Uterus (tissue), 4 donors: ENCODE results near the gene ARFIP2. TPM values are rescaled to one million over a fixed set of nuclear protein-coding genes. Genes with fewer than 3 reads are reported as not detected.

Experiments
- DNase-seq, 2 donors: peaks; one replicate each; pipeline ENCODE4 v3.0.0-alpha.2; 2019 to 2020
- H3K27ac ChIP-seq, 2 donors: fragments of 200-600 bp; sonication (generic); 1 replicate in 1 of 2; 2 replicates in 1 of 2; pipeline ENCODE4 v1.5.1; 2016 to 2018
- H3K27me3 ChIP-seq, 2 donors: fragments of 200-600 bp; sonication (generic); one replicate each; pipeline ENCODE4 v1.5.1; 2018 to 2019; ENCODE audit warnings: control low read depth in 1 of 2
- H3K36me3 ChIP-seq, 2 donors: fragments of 200-600 bp; sonication (generic); one replicate each; pipeline ENCODE4 v1.5.1; 2019; ENCODE audit warnings: control low read depth in 1 of 2
- H3K4me1 ChIP-seq, 2 donors: fragments of 200-600 bp; sonication (generic); one replicate each; pipeline ENCODE4 v1.5.1; 2018 to 2019; ENCODE audit warnings: control low read depth in 1 of 2
- H3K4me3 ChIP-seq, 2 donors: fragments of 200-600 bp; sonication (generic); 1 replicate in 1 of 2; 2 replicates in 1 of 2; pipeline ENCODE4 v1.5.1; 2018 to 2019; ENCODE audit warnings: mild to moderate bottlenecking in 1 of 2
- H3K9me3 ChIP-seq, 2 donors: fragments of 200-600 bp; sonication (generic); one replicate each; pipeline ENCODE4 v1.5.1; 2019; ENCODE audit warnings: control low read depth in 1 of 2
- CTCF ChIP-seq, 4 experiments: fragments of 200-600 bp in 2 of 4; fragments of 450-650 bp in 2 of 4; sonication (generic) in 2 of 4; IDR thresholded peaks; one replicate each; pipeline ENCODE4 v1.5.1; 2016 to 2019; ENCODE audit warnings: antibody characterized with exemption in 4 of 4, mild to moderate bottlenecking in 2 of 4, moderate library complexity in 1 of 4
- POLR2A ChIP-seq, 2 donors: fragments of 450-650 bp; IDR thresholded peaks; one replicate each; pipeline ENCODE4 v1.6.1; 2016; ENCODE audit warnings: antibody characterized with exemption in 2 of 2, mild to moderate bottlenecking in 1 of 2, moderate library complexity in 1 of 2
- intact Hi-C: fragments of 100-400 bp; cut with DNase I; formaldehyde crosslinking; loops from one replicate; pipeline ENCODE4 v1.15.1; 2023; ENCODE audit warnings: low total_unique reads
- total RNA-seq, 4 donors: library from RNA; depleted of rRNA in 3 of 4; stranded (reverse); fragments of >200 nt in 3 of 4; gene quantifications; one replicate each; pipeline versions ENCODE4 v1.1.0 to v1.2.4, GENCODE V29; 2014 to 2023
- donor health status: DM: yes; HTN: yes; CAD: no.

Gene ARFIP2
- total RNA-seq, 4 donors from 2014 or later = 34.4 to 58.5 (median 51.8) TPM

DNA sequence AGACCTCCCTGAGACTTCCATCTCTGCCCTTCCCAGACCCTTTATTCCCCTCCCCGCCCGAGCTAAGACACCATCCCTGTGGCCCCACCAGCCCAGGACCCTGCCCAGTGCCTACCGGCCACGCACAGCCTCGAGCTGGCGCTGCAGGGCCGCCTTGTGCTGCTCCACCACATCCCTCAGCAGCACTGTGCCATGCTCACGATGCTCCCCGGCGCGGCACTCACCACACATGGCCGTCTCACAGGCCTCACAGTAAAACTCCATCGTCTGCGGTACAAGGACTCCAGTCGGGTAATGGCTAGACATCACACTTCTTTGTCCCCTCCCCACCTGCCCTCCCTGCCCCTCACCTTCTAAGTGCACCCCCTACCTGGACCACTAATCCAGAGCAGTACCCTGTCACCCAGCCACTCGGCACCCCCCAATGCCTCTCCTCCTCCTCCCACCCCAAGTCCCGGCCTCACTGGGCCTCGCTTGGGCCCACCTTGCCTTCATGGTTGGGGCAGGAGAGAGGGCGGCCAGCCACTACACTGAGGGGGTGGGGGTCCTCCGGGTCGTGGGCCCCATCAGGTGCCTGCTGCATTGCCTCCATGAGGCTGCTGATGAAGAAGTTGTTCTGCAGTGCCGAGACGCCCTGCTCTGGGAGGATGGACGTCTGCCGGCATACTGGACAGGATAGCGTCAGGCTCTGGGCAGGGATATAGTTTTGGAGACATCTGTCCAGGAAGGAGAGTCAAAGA, 23.4 kb downstream of the ARFIP2 start:
- TF ChIP-seq CTCF (IDR thresholded peaks at IDR 0.05) (no peak), POLR2A (IDR thresholded peaks at IDR 0.05) (no peak)
- H3K36me3 ChIP-seq = no peaks in the 10 kb centered on the region
- H3K9me3 ChIP-seq = no peaks in the 10 kb centered on the region

GRCh38 chr11:6456361-6457073, 24.6 kb downstream of the ARFIP2 start:
- intact Hi-C loops = no loop called here
- no peaks in the 10 kb centered on the region for H3K36me3 ChIP-seq

More for the DNA sequence above, 23.4 kb downstream of the ARFIP2 start:
- H3K4me3 ChIP-seq = no peak overlapping the region
- H3K27ac ChIP-seq = no peak overlapping the region
- no peak for DNase-seq
- intact Hi-C loops = no loop called here
- H3K27me3 ChIP-seq = no peaks in the 10 kb centered on the region
- H3K4me1 ChIP-seq = no peaks in the 10 kb centered on the region

DNA sequence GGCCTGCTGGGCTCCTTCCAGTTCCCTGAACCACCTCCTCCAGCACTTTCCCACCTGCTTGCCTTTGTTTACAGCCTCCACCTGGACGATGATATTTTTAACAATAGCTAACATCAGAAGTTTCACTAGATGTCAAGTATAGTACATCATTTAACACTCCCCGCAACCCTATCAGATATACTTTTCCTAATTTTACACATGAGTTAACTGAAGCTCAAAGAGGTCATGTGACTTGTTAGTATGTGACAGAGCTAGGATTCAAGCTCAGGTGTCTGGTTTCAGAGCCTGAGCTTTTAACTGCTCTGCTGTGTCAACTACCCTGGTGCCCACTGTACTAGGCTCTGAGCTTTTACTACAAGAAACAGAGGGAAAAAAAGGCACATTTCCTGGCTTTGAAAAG, 26.1 kb downstream of the ARFIP2 start:
- Histone ChIP-seq H3K4me3 (no peak overlapping the region), H3K9me3 (no peaks in the 10 kb centered on the region), H3K36me3 (no peaks in the 10 kb centered on the region), H3K4me1 (no peaks in the 10 kb centered on the region), H3K27ac (no peak overlapping the region), H3K27me3 (no peaks in the 10 kb centered on the region)
- no peak for TF ChIP-seq CTCF (IDR thresholded peaks at IDR 0.05)
- TF ChIP-seq POLR2A (IDR thresholded peaks at IDR 0.05) = no peak
- intact Hi-C loops = no loop called here
- no peak for DNase-seq

More at GRCh38 chr11:6456361-6457073, 24.6 kb downstream of the ARFIP2 start:
- Histone ChIP-seq H3K27ac (no peak overlapping the region), H3K27me3 (no peaks in the 10 kb centered on the region), H3K9me3 (no peaks in the 10 kb centered on the region), H3K4me1 (no peaks in the 10 kb centered on the region), H3K4me3 (no peak overlapping the region)
- DNase-seq = no peak
- TF ChIP-seq POLR2A (IDR thresholded peaks at IDR 0.05) (no peak), CTCF (IDR thresholded peaks at IDR 0.05) (no peak)

DNA sequence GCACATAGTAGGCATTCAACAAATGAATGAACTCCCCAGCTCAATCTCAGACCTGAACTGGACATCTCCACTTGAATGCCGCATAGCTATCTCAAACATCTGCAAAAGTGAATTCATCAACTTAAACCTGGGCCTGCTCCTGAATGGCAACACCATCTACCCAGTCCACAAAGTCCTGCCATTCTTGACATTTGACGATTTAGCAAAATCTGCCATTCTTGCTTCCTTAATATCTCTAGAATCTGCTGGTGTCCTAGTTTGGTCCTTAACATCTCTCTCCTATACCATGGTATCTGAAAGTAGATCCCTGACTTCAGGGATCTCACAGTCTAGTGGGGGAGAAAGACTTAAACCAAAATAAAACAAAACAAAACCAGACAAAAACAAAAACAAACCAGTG, 28.0 kb downstream of the ARFIP2 start:
- Histone ChIP-seq H3K4me1 (no peaks in the 10 kb centered on the region), H3K36me3 (no peaks in the 10 kb centered on the region), H3K9me3 (no peaks in the 10 kb centered on the region), H3K4me3 (no peak overlapping the region), H3K27ac (no peak overlapping the region), H3K27me3 (no peaks in the 10 kb centered on the region)
- no peak for DNase-seq
- no peak for TF ChIP-seq POLR2A (IDR thresholded peaks at IDR 0.05)
- no peak for TF ChIP-seq CTCF (IDR thresholded peaks at IDR 0.05)
- intact Hi-C loops = no loop called here

- no peaks in the 10 kb centered on the region for H3K9me3 ChIP-seq
- no peak for DNase-seq
- no peak overlapping the region for H3K4me3 ChIP-seq
- H3K4me1 ChIP-seq = no peaks in the 10 kb centered on the region
- H3K27ac ChIP-seq = no peak overlapping the region
- intact Hi-C loops = no loop called here
- no peaks in the 10 kb centered on the region for H3K36me3 ChIP-seq
- no peaks in the 10 kb centered on the region for H3K27me3 ChIP-seq
- no peak for TF ChIP-seq POLR2A (IDR thresholded peaks at IDR 0.05)
These were observed 28.9 kb downstream of the ARFIP2 start for GRCh38 chr11:6452219-6452618.
